ENCODE results near the gene RHBDD1. TPM values are rescaled to one million over a fixed set of nuclear protein-coding genes. Genes with fewer than 3 reads are reported as not detected.
"Not testable (repeated sequence)": the region's sequence is repeated elsewhere in the genome, so short reads cannot be mapped to it uniquely, and the experiment has no call there.

Gene RHBDD1
- total RNA-seq, 1 donor from 2014 or later = 3.7 TPM

DNA sequence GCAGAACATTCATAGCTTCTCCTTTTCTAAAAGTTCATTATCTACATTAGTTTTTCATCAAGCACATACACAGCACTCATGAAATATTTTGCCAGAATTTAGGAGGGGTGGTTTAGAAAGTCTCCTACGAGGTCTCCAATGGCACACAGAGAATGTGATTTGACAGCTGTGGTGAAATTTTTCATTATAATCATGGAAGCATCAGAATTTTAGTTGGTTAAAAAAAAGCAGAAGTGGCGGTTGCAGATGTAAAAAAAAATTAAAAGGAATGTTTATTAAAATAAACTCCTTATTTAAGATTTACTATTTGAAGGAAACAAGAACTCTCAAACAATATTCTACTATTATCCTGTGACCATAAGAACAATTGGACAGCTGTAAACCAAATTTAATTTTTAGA lies 10.8 kb upstream of the RHBDD1 start:
- intact Hi-C loops (cut with DNase I) = no loop called here
- DNase-seq (ENCODE audit: low spot score in 2 of 2) = no peak
- Histone ChIP-seq H3K36me3 (no peaks in the 10 kb centered on the region), H3K4me3 (no peak overlapping the region), H3K27ac (no peak overlapping the region), H3K27me3 (no peaks in the 10 kb centered on the region), H3K9me3 (no peaks in the 10 kb centered on the region), H3K4me1 (no peaks in the 10 kb centered on the region)
- TF ChIP-seq, protein P1, sequence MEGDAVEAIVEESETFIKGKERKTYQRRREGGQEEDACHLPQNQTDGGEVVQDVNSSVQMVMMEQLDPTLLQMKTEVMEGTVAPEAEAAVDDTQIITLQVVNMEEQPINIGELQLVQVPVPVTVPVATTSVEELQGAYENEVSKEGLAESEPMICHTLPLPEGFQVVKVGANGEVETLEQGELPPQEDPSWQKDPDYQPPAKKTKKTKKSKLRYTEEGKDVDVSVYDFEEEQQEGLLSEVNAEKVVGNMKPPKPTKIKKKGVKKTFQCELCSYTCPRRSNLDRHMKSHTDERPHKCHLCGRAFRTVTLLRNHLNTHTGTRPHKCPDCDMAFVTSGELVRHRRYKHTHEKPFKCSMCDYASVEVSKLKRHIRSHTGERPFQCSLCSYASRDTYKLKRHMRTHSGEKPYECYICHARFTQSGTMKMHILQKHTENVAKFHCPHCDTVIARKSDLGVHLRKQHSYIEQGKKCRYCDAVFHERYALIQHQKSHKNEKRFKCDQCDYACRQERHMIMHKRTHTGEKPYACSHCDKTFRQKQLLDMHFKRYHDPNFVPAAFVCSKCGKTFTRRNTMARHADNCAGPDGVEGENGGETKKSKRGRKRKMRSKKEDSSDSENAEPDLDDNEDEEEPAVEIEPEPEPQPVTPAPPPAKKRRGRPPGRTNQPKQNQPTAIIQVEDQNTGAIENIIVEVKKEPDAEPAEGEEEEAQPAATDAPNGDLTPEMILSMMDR (IDR thresholded peaks at IDR 0.05) = no peak

DNA sequence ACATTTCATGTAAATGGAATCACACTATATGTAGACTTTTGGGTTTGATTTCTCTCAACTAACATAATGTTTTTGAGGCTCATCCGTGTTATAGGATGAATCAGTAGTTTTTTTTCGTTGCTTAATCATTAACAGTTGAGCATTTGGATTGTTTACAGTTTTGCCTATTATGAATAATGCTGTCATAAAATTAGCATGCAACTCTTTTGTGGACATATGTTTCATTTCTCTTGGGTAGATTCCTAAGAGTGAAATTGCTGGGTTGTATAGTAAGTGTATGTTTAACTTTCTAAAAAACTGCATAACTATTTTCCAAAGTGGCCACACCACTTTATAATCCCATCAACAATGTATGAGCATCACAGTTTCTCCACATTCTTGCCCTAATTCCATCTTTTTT lies 7.7 kb upstream of the RHBDD1 start:
- no peaks in the 10 kb centered on the region for H3K36me3 ChIP-seq
- DNase-seq (ENCODE audit: low spot score in 2 of 2) = no peak
- no peaks in the 10 kb centered on the region for H3K9me3 ChIP-seq
- intact Hi-C loops (cut with DNase I) = no loop called here
- TF ChIP-seq, protein P1 (IDR thresholded peaks at IDR 0.05) = no peak
- no peaks in the 10 kb centered on the region for H3K27me3 ChIP-seq
- no peak overlapping the region for H3K27ac ChIP-seq
- H3K4me1 ChIP-seq = no peaks in the 10 kb centered on the region
- H3K4me3 ChIP-seq = no peak overlapping the region

DNA sequence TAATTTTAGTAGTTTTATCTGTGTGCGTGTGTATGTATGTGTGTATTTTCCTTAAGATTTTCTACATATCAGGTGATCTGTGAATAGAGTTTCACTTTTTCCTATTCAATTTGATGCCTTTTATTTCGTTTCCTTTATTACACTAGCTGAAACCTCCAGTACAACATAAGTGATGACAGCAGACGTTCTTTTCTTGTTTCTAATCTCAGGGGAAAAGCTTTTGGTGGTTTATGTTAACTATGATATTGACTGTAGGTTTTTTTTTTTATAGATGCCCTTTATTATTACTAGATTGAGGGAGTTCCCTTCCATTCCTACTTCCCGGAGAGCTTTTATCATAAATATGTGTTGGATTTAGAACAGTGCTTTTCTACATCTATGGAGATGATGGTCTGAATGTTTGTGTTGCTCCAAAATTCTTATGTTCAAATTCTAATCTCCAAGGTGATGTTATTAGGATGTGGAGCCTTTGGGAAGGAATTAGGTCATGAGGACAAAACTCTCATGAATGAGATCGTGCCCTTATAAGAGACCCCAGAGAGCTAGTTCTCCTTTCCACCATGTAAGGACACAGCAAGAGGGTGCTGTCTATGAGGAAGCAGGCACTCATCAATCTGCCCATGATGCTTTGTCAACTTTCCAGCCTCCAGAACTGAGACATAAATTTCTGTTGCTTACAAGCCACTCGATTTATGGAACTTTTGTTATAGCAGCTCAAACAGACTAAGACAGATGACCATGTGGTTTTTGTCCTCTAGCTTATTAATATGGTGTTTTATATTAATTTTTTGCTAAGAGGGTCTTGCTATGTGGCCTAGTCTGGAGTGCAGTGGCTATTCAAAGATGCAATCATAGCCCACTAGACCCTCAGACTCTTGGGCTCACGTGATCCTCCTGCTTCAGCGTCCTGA lies 5.9 kb upstream of the RHBDD1 start:
- H3K27me3 ChIP-seq = no peaks in the 10 kb centered on the region
- TF ChIP-seq, protein P1 (IDR thresholded peaks at IDR 0.05) = no peak
- H3K36me3 ChIP-seq = no peaks in the 10 kb centered on the region
- peaks cover 0 to 2% of the 10 kb centered on the region in 2 donors for H3K4me1 ChIP-seq
- H3K4me3 ChIP-seq = no peak overlapping the region
- intact Hi-C loops (cut with DNase I) = loop anchor here (10.0 kb wide), 1 partner anchor 965 kb away; no protein-coding TSS in a partner anchor
- no peaks in the 10 kb centered on the region for H3K9me3 ChIP-seq
- H3K27ac ChIP-seq = no peak overlapping the region
- DNase-seq (ENCODE audit: low spot score in 2 of 2) = no peak

DNA sequence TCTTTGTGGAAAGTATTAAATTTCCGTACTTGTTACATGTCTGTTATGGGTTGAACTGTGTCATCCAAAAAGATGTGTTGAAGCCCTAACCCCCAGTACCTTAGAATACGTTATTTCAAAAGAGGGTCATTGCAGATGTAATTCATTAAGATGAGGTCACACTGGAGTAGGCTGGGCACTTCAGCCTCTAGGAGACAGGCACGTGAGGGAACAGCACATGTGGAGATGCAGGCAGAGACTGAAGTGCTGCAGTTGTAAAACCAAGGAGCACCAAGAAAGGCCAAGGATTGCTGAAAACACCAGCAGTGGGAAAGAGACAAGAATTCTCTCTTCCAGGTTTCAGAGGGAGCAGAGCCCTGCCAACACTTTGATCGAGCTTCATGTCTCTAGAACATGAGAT lies 4.6 kb upstream of the RHBDD1 start:
- H3K4me3 ChIP-seq = no peak overlapping the region
- H3K9me3 ChIP-seq = no peaks in the 10 kb centered on the region
- intact Hi-C loops (cut with DNase I) = loop anchor here (10.0 kb wide), 1 partner anchor 964 kb away; no protein-coding TSS in a partner anchor
- H3K36me3 ChIP-seq = no peaks in the 10 kb centered on the region
- no peaks in the 10 kb centered on the region for H3K27me3 ChIP-seq
- no peak overlapping the region for H3K27ac ChIP-seq
- TF ChIP-seq, protein P1 (IDR thresholded peaks at IDR 0.05) = no peak
- H3K4me1 ChIP-seq = peaks cover 0 to 2% of the 10 kb centered on the region in 2 donors
- no peak for DNase-seq (ENCODE audit: low spot score in 2 of 2)

DNA sequence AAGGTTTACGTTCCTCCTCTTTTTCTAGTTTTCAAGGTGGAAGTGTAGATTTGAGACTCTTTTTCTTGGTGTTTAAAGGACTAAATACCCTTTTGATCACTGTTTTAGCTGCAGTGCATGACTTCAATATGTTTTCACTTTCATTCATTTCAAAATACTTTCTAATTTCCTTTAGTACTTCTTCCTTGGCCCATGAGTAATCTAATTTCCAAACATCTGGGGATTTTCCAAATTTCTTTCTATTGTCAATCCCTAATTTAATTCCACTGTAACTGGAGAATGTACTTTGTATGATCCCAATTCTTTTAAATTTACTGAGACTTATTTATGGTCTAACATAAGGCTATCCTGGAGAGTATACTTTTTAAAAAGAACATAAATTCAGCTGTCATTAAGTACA lies 3.8 kb upstream of the RHBDD1 start:
- intact Hi-C loops (cut with DNase I) = loop anchor here (10.0 kb wide), 1 partner anchor 963 kb away; no protein-coding TSS in a partner anchor
- TF ChIP-seq, protein P1 (IDR thresholded peaks at IDR 0.05) = no peak

DNA sequence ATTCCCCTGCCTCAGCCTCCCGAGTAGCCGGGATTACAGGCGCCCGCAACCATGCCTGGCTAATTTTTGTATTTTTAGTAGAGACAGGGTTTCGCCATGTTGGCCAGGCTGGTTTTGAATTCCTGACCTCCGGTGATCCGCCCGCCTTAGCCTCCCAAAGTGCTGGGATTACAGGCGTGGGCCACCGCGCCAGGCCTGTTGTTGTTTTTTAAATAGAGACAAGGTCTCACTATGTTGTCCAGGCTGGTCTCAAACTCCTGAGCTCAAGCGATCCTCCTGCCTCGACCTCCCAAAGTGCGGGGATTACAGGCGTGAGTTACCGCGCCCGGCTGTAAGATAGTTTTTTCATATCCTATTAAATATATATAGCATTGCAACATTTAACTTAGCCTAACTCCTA lies 974 bp upstream of the RHBDD1 start:
- peak overlapping the region; percentile 89 to 96 for H3K4me3 ChIP-seq
- intact Hi-C loops (cut with DNase I) = loop anchor here (5.0 to 10.0 kb wide), 2 partner anchors 137 to 960 kb away; no protein-coding TSS in a partner anchor

More for the DNA sequence above, 3.8 kb upstream of the RHBDD1 start:
- no peak for DNase-seq (ENCODE audit: low spot score in 2 of 2)
- Histone ChIP-seq H3K4me3 (no peak overlapping the region), H3K27ac (no peak overlapping the region), H3K9me3 (no peaks in the 10 kb centered on the region), H3K36me3 (no peaks in the 10 kb centered on the region), H3K4me1 (peaks cover 2 to 5% of the 10 kb centered on the region in 2 donors), H3K27me3 (no peaks in the 10 kb centered on the region)

More for the DNA sequence above, 974 bp upstream of the RHBDD1 start:
- peaks cover 2 to 10% of the 10 kb centered on the region in 2 donors for H3K4me1 ChIP-seq
- not testable (repeated sequence) for DNase-seq (ENCODE audit: low spot score in 2 of 2); H3K36me3 ChIP-seq; H3K9me3 ChIP-seq; H3K27ac ChIP-seq; H3K27me3 ChIP-seq

All from ascending aorta (tissue), 2 donors.